Measurements from ENCODE around the gene DHX8.

DNA sequence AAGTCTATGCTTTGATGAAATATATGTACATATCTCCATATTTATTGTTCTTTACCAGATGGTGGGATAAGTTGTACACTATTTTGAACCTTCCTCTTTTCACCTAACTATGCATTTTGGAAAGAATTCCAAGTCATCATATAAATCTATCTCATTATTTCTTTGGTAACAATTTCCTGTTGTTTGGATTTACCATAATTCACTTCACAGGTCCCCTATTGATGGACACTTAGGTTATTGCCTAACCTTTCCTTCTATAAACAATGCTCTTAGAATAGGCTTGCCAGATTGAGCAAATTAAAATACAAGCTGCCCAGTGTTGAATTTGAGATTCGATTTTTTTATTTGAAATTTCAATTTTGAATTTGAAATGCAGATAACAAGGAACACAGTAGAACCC is 28.9 kb upstream of the DHX8 start:
- TF ChIP-seq, protein P1, sequence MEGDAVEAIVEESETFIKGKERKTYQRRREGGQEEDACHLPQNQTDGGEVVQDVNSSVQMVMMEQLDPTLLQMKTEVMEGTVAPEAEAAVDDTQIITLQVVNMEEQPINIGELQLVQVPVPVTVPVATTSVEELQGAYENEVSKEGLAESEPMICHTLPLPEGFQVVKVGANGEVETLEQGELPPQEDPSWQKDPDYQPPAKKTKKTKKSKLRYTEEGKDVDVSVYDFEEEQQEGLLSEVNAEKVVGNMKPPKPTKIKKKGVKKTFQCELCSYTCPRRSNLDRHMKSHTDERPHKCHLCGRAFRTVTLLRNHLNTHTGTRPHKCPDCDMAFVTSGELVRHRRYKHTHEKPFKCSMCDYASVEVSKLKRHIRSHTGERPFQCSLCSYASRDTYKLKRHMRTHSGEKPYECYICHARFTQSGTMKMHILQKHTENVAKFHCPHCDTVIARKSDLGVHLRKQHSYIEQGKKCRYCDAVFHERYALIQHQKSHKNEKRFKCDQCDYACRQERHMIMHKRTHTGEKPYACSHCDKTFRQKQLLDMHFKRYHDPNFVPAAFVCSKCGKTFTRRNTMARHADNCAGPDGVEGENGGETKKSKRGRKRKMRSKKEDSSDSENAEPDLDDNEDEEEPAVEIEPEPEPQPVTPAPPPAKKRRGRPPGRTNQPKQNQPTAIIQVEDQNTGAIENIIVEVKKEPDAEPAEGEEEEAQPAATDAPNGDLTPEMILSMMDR (IDR thresholded peaks at IDR 0.05; ENCODE audit: borderline replicate concordance, extremely low read depth, low read length, poor library complexity, severe bottlenecking): no peak
- TF ChIP-seq EZH2 (IDR thresholded peaks at IDR 0.05; ENCODE audit: borderline replicate concordance, low read depth, low read length, severe bottlenecking): no peak

Data from DND-41 (cell line).